A549 (cell line): ENCODE results near the gene NTM.

Experiments
- CHD2 ChIP-seq: fragments of 150-350 bp; IDR thresholded peaks from 2 replicates; pipeline ENCODE4 v1.6.1; 2014; ENCODE audit warnings: low read length; ENCODE audit not compliant: partially characterized antibody
- RARB ChIP-seq: fragments of 250-450 bp; sonication (Bioruptor Pico); IDR thresholded peaks from 2 replicates; pipeline ENCODE4 v1.8.0; 2021; ENCODE audit warnings: mild to moderate bottlenecking, moderate library complexity
- TF ChIP-seq, protein P1 (sequence below): fragments of >200 bp; sonication (Bioruptor Twin); formaldehyde crosslinking; IDR thresholded peaks from 3 replicates; pipeline ENCODE4 v1.5.1; 2016

DNA sequence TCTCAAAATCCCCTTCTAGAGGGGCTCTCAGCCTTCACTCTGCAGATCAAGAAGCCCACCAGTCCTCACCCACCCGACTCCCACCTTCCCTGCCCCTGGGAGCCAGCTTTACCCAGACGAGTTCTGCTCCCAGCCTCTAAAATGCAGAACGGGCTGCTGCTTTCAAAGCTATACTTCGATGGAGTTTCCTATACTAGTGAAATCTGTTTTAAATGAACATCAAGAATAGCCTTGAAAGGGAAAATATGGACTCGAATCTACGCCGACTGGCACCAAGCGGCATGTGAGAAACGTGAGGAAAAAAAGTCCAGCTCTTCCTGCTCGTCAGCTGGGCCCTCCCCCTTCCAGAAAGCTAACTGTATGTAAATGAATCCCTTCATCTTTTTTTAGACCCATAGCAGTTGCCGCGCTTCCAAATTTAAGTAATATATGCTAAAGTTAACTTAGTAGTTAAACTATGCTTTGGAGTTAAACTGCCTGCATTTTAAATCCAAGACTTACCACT, 211.7 kb downstream of the NTM start:
- TF ChIP-seq RARB (CRISPR knock-in tag) = no peak
- TF ChIP-seq, protein P1, sequence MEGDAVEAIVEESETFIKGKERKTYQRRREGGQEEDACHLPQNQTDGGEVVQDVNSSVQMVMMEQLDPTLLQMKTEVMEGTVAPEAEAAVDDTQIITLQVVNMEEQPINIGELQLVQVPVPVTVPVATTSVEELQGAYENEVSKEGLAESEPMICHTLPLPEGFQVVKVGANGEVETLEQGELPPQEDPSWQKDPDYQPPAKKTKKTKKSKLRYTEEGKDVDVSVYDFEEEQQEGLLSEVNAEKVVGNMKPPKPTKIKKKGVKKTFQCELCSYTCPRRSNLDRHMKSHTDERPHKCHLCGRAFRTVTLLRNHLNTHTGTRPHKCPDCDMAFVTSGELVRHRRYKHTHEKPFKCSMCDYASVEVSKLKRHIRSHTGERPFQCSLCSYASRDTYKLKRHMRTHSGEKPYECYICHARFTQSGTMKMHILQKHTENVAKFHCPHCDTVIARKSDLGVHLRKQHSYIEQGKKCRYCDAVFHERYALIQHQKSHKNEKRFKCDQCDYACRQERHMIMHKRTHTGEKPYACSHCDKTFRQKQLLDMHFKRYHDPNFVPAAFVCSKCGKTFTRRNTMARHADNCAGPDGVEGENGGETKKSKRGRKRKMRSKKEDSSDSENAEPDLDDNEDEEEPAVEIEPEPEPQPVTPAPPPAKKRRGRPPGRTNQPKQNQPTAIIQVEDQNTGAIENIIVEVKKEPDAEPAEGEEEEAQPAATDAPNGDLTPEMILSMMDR = no peak
- TF ChIP-seq CHD2 = no peak
